Measurements from ENCODE around the gene POLR2F. TPM values are rescaled to one million over a fixed set of nuclear protein-coding genes. Genes with fewer than 3 reads are reported as not detected.

Gene POLR2F
- total RNA-seq, 1 donor from 2014 or later: 81.1 TPM

DNA sequence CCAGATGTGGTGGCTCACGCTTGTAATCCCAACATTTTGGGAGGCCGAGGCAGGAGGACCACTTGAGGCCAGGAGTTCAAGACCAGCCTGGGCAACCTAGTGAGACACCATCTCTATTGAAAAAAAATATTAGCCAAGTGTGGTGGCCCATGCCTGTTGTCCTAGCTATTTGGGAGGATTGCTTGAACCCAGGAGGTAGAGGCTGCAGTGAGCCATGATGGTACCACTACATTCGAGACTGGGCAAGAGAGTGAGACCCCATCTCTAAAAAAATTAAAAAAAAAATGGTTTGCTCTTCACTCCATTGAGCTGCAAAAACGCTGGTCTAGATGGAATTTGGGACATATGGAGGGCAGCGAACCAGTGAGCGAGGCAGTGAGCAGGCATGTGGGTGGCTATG lies 52.4 kb downstream of the POLR2F start:
- Mint-ChIP-seq H3K27me3 (ENCODE audit: unreplicated experiment) (no peaks in the 10 kb centered on the region), H3K36me3 (ENCODE audit: unreplicated experiment) (no peaks in the 10 kb centered on the region), H3K9me3 (ENCODE audit: unreplicated experiment) (no peaks in the 10 kb centered on the region), H3K4me3 (ENCODE audit: unreplicated experiment) (no peak overlapping the region), H3K4me1 (ENCODE audit: unreplicated experiment) (no peaks in the 10 kb centered on the region), H3K27ac (ENCODE audit: unreplicated experiment) (no peak overlapping the region)
- no peak for DNase-seq (ENCODE audit: extremely low spot score, unreplicated experiment)
- TF ChIP-seq, protein P1, sequence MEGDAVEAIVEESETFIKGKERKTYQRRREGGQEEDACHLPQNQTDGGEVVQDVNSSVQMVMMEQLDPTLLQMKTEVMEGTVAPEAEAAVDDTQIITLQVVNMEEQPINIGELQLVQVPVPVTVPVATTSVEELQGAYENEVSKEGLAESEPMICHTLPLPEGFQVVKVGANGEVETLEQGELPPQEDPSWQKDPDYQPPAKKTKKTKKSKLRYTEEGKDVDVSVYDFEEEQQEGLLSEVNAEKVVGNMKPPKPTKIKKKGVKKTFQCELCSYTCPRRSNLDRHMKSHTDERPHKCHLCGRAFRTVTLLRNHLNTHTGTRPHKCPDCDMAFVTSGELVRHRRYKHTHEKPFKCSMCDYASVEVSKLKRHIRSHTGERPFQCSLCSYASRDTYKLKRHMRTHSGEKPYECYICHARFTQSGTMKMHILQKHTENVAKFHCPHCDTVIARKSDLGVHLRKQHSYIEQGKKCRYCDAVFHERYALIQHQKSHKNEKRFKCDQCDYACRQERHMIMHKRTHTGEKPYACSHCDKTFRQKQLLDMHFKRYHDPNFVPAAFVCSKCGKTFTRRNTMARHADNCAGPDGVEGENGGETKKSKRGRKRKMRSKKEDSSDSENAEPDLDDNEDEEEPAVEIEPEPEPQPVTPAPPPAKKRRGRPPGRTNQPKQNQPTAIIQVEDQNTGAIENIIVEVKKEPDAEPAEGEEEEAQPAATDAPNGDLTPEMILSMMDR (IDR thresholded peaks at IDR 0.05): no peak

GRCh38 chr22:38006906-38007305 lies 53.4 kb downstream of the POLR2F start:
- Mint-ChIP-seq H3K27me3 (ENCODE audit: unreplicated experiment) (no peaks in the 10 kb centered on the region), H3K4me3 (ENCODE audit: unreplicated experiment) (no peak overlapping the region), H3K36me3 (ENCODE audit: unreplicated experiment) (no peaks in the 10 kb centered on the region), H3K4me1 (ENCODE audit: unreplicated experiment) (no peaks in the 10 kb centered on the region), H3K9me3 (ENCODE audit: unreplicated experiment) (no peaks in the 10 kb centered on the region), H3K27ac (ENCODE audit: unreplicated experiment) (no peak overlapping the region)
- TF ChIP-seq, protein P1 (IDR thresholded peaks at IDR 0.05): no peak
- no peak for DNase-seq (ENCODE audit: extremely low spot score, unreplicated experiment)

DNA sequence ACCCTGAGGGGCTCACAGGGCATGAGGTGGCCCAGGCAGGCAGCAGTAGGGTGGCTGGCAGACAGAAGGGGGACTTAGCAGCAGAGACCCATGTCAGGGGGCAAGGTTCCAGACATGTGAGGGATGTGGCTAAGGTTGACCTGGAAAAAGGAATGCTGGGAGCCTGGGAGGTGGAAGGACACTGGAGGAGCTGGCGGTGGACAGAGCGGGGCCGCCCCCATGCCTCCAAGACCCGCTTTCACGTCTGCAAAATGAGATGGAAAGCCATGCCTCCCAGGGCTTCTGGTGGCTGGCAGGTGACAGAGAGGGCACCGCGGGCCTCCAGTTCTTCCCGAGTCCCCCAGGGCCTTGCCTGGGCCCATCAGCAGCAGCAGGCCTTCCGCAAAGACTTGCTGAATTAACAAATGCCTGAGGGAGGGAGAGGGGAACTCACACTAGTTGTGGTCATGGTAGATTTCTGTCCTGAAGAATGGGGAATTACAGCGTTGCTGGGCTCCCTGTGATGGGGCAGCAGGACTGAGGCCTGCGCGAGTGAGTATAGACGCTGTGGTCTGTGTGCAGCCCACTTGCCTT lies 53.9 kb downstream of the POLR2F start:
- Mint-ChIP-seq H3K36me3 (ENCODE audit: unreplicated experiment) (no peaks in the 10 kb centered on the region), H3K27ac (ENCODE audit: unreplicated experiment) (no peak overlapping the region), H3K27me3 (ENCODE audit: unreplicated experiment) (no peaks in the 10 kb centered on the region), H3K4me3 (ENCODE audit: unreplicated experiment) (no peak overlapping the region), H3K4me1 (ENCODE audit: unreplicated experiment) (no peaks in the 10 kb centered on the region), H3K9me3 (ENCODE audit: unreplicated experiment) (no peaks in the 10 kb centered on the region)
- no peak for DNase-seq (ENCODE audit: extremely low spot score, unreplicated experiment)
- TF ChIP-seq, protein P1 (IDR thresholded peaks at IDR 0.05): no peak

- no peak overlapping the region for H3K4me3 Mint-ChIP-seq (ENCODE audit: unreplicated experiment)
- H3K27me3 Mint-ChIP-seq (ENCODE audit: unreplicated experiment): no peaks in the 10 kb centered on the region
- TF ChIP-seq, protein P1 (IDR thresholded peaks at IDR 0.05): no peak
- no peak overlapping the region for H3K27ac Mint-ChIP-seq (ENCODE audit: unreplicated experiment)
- no peaks in the 10 kb centered on the region for H3K9me3 Mint-ChIP-seq (ENCODE audit: unreplicated experiment)
- no peak for DNase-seq (ENCODE audit: extremely low spot score, unreplicated experiment)
- no peaks in the 10 kb centered on the region for H3K36me3 Mint-ChIP-seq (ENCODE audit: unreplicated experiment)
- H3K4me1 Mint-ChIP-seq (ENCODE audit: unreplicated experiment): no peaks in the 10 kb centered on the region
These were observed 55.7 kb downstream of the POLR2F start for GRCh38 chr22:38009000-38009806.

DNA sequence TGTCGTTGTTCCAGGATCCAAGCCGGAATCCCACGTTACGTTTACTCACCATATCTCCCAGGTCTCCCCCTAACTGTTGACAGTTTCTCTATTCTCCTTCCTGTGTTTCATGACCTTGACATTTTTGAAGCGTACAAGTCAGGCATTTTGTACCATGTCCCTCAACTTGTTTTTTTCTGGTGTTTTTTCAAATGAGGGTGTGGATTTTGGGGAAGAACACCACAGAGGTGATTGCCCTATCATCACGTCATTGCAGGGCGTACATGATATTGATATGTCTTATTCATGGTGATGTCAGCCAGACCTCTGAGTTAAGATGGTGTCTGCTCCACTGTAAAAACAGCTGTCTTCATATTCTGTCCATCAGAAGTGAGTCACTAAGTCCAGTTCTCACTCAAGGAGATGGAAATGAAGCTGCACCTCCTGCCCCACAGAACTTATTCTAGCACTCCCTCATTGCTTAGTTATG lies 59.1 kb downstream of the POLR2F start:
- H3K4me3 Mint-ChIP-seq (ENCODE audit: unreplicated experiment): no peak overlapping the region
- no peaks in the 10 kb centered on the region for H3K27me3 Mint-ChIP-seq (ENCODE audit: unreplicated experiment)
- no peak for DNase-seq (ENCODE audit: extremely low spot score, unreplicated experiment)
- no peaks in the 10 kb centered on the region for H3K36me3 Mint-ChIP-seq (ENCODE audit: unreplicated experiment)
- H3K27ac Mint-ChIP-seq (ENCODE audit: unreplicated experiment): no peak overlapping the region
- no peaks in the 10 kb centered on the region for H3K9me3 Mint-ChIP-seq (ENCODE audit: unreplicated experiment)
- TF ChIP-seq, protein P1 (IDR thresholded peaks at IDR 0.05): no peak
- H3K4me1 Mint-ChIP-seq (ENCODE audit: unreplicated experiment): peaks cover 3% of the 10 kb centered on the region

Measured in osteocyte (in vitro differentiated cells).